ENCODE results near the gene BLZF1.
"Not testable (repeated sequence)": the region's sequence is repeated elsewhere in the genome, so short reads cannot be mapped to it uniquely, and the experiment has no call there.

Gene BLZF1

GRCh38 chr1:169361281-169361680, 6.7 kb upstream of the BLZF1 start:
- no peak for DNase-seq

- peak; percentile 28 to 51 for DNase-seq
Measured at GRCh38 chr1:169363046-169363730, 4.8 kb upstream of the BLZF1 start.

- no peak for DNase-seq
Measured at GRCh38 chr1:169364948-169365347, 3.0 kb upstream of the BLZF1 start.

- peak in 1 of 2 experiments; percentile 37 for DNase-seq
Measured at GRCh38 chr1:169367096-169367685, 804 bp upstream of the BLZF1 start.

DNA sequence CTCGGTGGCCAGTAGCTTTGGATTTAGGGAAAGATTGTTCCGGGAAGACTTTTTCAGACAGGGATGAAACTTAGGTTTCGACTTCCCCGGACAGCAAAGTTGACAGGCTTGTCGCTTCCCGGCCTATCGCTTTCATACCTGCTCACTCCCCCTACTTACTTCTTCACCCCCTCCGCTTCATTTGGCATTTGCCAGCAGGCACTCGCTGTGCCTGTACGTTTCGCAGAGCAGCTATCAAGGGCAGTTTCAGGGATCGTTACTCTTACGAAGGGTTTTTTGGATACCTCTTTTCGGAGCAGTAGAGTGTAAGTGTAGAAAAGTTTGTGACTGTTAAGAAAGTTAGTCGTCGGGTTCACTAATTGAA, 393 bp downstream of the BLZF1 start:
- peak in 1 of 2 experiments; percentile 30 for DNase-seq

DNA sequence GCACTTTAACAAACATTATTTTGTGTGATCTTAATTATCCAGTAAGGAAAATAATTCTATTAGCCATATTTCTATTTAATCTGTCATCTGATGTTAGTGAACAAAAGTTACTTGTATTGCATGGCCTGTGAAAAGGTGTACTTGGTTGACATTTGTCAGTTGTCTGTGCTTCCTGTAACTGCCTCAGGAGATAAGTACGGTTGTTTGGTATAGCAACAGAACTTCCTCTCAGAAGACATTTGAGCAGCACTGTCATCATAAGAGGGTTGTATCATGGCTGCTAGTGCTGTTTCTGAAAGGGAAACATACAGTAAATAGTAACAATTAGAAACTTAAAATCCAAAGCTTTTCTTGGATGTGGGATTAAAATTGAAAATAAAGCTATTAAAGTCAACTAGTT, 3.4 kb downstream of the BLZF1 start:
- DNase-seq = peak; percentile 82 to 91

DNA sequence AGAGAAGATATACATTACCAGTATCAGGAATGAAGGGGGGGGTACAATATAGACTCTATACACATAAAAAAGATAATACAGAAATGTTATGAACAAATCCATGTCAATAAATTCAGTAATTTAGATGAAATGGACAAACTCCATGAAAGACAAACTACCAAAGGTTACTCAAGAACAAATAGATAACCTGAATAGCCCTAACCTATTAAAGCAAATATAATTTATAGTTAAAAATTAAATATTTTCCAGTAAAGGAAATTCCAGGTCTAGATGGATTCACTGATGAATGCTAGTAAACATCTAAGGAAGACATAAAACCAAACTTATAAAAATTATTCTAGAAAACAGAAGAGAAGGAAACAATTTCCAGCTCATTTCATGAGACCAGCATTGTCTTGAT, 13.2 kb downstream of the BLZF1 start:
- DNase-seq = no peak

DNA sequence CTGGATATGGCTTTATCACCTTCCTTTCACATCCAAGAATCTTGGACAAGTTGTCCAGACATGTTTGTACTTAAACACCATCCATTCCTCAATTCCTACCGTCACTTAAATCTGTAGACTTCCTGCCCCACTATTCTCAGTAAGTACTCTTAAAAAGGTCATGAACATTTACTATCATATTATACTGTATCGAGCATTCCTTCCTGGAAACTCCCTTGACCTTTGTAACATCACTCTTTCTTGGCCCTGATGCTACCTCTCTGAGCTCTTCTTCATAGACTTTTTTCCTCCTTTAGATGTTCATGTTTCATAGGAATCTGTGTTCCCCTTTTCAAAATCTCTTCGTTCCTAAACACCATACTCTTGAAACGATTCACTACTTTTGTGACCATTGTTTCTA, 15.5 kb downstream of the BLZF1 start:
- DNase-seq = no peak

GRCh38 chr1:169387399-169387798, 19.4 kb downstream of the BLZF1 start:
- DNase-seq = no peak

DNA sequence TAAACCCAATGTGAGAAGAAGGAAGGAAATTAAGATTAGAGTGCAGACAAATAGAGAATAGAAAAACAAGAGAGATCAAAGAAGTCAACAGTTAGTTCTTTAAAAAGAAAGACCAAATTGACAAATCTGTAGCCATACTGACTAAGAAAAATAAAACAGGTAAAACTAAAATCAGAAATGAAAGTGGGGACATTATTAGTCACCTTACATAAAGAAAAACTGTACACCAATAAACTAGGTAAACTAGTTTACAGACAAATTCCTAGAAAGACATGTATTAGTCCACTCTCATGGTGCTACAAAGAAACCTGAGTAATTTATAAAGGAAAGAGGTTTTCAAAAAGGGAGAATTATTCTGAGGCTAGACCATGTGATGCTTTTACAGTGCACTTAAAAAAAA, 22.3 kb downstream of the BLZF1 start:
- DNase-seq = no peak

- DNase-seq = peak; percentile 82 to 84
Measured at GRCh38 chr1:169392406-169392805, 24.4 kb downstream of the BLZF1 start.

GRCh38 chr1:169395955-169396354, 28.0 kb downstream of the BLZF1 start:
- no peak for DNase-seq

DNA sequence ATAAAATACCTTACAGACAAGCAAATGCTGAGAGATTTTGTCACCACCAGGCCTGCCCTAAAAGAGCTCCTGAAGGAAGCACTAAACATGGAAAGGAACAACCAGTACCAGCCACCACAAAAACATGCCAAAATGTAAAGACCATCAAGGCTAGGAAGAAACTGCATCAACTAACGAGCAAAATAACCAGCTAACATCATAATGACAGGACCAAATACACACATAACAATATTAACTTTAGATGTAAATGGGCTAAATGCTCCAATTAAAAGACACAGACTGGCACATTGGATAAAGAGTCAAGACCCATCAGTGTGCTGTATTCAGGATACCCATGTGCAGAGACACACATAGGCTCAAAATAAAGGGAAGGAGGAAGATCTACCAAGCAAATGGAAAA, 34.6 kb downstream of the BLZF1 start:
- DNase-seq = not testable (repeated sequence)

DNA sequence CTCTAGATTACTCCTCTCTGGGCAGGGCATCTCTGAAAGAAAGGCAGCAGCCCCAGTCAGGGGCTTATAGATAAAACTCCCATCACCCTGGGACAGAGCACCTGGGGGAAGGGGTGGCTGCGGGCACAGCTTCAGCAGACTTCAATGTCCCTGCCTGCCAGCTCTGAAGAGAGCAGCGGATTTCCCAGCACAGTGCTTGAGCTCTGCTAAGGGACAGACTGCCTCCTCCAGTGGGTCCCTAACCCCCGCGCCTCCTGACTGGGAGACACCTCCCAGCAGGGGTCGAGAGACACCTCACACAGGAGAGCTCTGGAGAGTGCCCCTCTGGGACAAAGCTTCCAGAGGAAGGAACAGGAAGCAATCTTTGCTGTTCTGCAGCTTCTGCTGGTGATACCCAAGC, 40.3 kb downstream of the BLZF1 start:
- not testable (repeated sequence) for DNase-seq

- no peak for DNase-seq
Measured at GRCh38 chr1:169414952-169415351, 47.0 kb downstream of the BLZF1 start.

DNA sequence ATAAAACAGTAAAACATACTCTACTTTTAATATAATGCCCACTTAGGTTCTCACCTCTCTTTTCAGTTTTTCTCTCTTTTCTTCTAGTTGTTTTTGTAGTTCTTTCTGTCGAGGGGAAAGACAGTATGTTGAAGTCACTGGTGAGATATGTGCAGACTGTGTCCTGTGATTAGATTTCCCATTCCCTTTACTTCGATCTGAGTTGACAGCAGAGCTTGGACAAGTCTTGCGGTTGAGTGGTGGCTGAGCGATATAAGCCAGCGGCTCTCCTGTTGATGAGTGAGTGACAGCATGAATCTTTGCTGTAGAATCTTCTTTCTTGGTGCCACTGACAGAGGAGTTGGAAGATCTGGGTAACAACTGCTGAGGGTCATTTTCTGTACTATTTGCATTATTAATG, 53.3 kb downstream of the BLZF1 start:
- no peak for DNase-seq

GRCh38 chr1:169426174-169426705, 58.2 kb downstream of the BLZF1 start:
- no peak for DNase-seq

DNA sequence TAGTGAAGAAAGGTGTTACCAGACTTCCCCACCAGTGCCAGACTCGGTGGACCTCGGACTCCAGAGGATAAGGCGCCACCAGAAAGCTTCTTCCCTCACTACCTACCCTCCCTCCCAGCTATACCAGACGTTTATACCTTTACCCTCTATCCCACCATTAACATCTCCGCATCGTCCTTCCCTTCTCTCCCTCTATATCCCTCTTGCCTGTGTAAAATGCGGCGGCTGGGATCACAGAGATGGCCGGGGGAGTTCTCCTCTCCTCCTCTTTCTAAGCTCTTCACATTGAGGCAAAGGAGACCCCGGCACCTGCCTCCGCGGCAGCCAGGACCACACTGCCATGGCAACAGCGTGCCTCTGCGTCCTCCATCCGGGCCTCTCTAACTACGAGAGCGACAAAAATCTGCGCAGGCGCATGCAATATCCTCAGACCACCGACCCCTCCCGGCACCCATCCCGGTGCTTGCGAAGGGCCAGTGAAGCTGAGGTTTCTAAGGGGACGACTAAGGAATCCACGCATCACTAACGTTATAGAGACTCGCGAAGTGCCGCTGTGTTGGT, 59.2 kb downstream of the BLZF1 start, which contains the start of gene CCDC181:
CCDC181 (minus strand) TSS at position 394 of the 561 bp plus-strand sequence. CDS start 2,547 bp downstream, outside the sequence.
- no peak for DNase-seq

Data from AML-193 (cell line).